ENCODE results near the gene MAPK8IP2.

DNA sequence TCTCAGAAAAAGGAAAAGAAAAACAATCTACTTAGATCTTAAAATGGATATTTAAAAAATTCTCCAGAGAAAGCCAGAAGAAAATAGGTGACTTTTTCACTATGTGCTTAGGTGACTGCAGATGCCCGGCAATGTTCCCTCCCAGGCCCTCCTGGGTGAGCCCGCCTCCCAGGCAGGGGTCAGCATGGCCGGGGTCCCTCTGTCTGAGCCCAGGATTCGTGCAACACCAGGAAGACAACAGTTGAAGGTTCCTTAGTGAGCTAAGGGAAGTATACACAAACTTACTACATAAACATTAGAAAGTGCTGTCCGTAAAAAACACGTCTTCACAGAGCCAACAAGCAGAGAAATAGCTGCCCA is 11.6 kb downstream of the MAPK8IP2 start:
- TF ChIP-seq SOX6 (IDR thresholded peaks at IDR 0.05) (no peak), SOX6 (CRISPR knock-in tag; IDR thresholded peaks at IDR 0.05) (no peak), PCBP2 (optimal IDR thresholded peaks at IDR 0.05; ENCODE audit: low read depth, low read length, poor library complexity, severe bottlenecking) (no peak), PHB2 (IDR thresholded peaks at IDR 0.05; ENCODE audit: partially characterized antibody) (no peak), HMG20A (CRISPR knock-in tag; IDR thresholded peaks at IDR 0.05; ENCODE audit: borderline replicate concordance) (no peak), PHF21A (CRISPR knock-in tag; IDR thresholded peaks at IDR 0.05) (no peak), EP300 (IDR thresholded peaks at IDR 0.05; ENCODE audit: low read depth in 2 of 2, low read length in 2 of 2) (no peak), EP300 (CRISPR knock-in tag; IDR thresholded peaks at IDR 0.05; ENCODE audit: borderline replicate concordance) (no peak), LCORL (IDR thresholded peaks at IDR 0.05) (no peak), LCORL (CRISPR knock-in tag; IDR thresholded peaks at IDR 0.05) (no peak), SNAPC4 (CRISPR knock-in tag; IDR thresholded peaks at IDR 0.05) (no peak), ZNF572 (CRISPR knock-in tag; IDR thresholded peaks at IDR 0.05) (no peak), PBX2 (CRISPR knock-in tag; IDR thresholded peaks at IDR 0.05) (no peak), SIX1 (CRISPR knock-in tag; IDR thresholded peaks at IDR 0.05; ENCODE audit: borderline replicate concordance) (no peak), CTCF (CRISPR knock-in tag; IDR thresholded peaks at IDR 0.05) (no peak)
- TF ChIP-seq, protein P1, sequence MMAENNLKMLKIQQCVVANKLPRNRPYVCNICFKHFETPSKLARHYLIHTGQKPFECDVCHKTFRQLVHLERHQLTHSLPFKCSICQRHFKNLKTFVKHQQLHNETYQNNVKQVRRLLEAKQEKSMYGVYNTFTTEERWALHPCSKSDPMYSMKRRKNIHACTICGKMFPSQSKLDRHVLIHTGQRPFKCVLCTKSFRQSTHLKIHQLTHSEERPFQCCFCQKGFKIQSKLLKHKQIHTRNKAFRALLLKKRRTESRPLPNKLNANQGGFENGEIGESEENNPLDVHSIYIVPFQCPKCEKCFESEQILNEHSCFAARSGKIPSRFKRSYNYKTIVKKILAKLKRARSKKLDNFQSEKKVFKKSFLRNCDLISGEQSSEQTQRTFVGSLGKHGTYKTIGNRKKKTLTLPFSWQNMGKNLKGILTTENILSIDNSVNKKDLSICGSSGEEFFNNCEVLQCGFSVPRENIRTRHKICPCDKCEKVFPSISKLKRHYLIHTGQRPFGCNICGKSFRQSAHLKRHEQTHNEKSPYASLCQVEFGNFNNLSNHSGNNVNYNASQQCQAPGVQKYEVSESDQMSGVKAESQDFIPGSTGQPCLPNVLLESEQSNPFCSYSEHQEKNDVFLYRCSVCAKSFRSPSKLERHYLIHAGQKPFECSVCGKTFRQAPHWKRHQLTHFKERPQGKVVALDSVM (CRISPR knock-in tag; IDR thresholded peaks at IDR 0.05) = no peak
- TF ChIP-seq, protein P2, sequence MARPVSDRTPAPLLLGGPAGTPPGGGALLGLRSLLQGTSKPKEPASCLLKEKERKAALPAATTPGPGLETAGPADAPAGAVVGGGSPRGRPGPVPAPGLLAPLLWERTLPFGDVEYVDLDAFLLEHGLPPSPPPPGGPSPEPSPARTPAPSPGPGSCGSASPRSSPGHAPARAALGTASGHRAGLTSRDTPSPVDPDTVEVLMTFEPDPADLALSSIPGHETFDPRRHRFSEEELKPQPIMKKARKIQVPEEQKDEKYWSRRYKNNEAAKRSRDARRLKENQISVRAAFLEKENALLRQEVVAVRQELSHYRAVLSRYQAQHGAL (CRISPR knock-in tag; IDR thresholded peaks at IDR 0.05; ENCODE audit: not compliant biosample characterization) = no peak
